BJ (cell line): ENCODE results near the gene GNG5. TPM values are rescaled to one million over a fixed set of nuclear protein-coding genes. Genes with fewer than 3 reads are reported as not detected.

Source experiments
- CTCF ChIA-PET: fragments of 350-600 bp; formaldehyde crosslinking; extraction: SDS; loops from one replicate; lab custom pipeline; 2021; ENCODE audit warnings: antibody characterized with exemption, inconsistent platforms; lab: Yijun Ruan, JAX
- POLR2A ChIA-PET: fragments of 300-600 bp; sonication (Branson Sonifier 250); formaldehyde crosslinking; extraction: SDS; loops from one replicate; lab custom pipeline; 2021; ENCODE audit warnings: antibody characterized with exemption; lab: Charles Lee
- DNase-seq: peaks from one replicate; pipeline ENCODE4 v3.0.0-alpha.2; 2011; ENCODE audit warnings: low read depth
- H3K27me3 ChIP-seq: 2 replicates; pipeline ENCODE4 v1.6.0; 2011; ENCODE audit warnings: low read length; ENCODE audit not compliant: control insufficient read depth, insufficient read depth
- H3K36me3 ChIP-seq: 2 replicates; pipeline ENCODE4 v1.5.1; 2011; ENCODE audit warnings: low read length; ENCODE audit not compliant: control insufficient read depth, insufficient read depth
- H3K4me3 ChIP-seq: 2 replicates; pipeline ENCODE4 v1.5.1; 2011; ENCODE audit warnings: low read depth, mild to moderate bottlenecking, control low read depth, low read length
- polyA plus RNA-seq: library from polyadenylated mRNA; depleted of rRNA; stranded (reverse); fragments of >200 nt; gene quantifications from 2 replicates; pipeline ENCODE4 v1.2.3, GENCODE V29; 2011
- TF ChIP-seq, protein P1 (sequence below): IDR thresholded peaks from 2 replicates; pipeline ENCODE4 v1.5.1; 2011; ENCODE audit warnings: low read depth, mild to moderate bottlenecking, control low read depth, inconsistent platforms, low read length, moderate library complexity; ENCODE audit not compliant: insufficient read depth

GNG5 gene
- polyA plus RNA-seq, 1 experiment: 60.4 TPM

DNA sequence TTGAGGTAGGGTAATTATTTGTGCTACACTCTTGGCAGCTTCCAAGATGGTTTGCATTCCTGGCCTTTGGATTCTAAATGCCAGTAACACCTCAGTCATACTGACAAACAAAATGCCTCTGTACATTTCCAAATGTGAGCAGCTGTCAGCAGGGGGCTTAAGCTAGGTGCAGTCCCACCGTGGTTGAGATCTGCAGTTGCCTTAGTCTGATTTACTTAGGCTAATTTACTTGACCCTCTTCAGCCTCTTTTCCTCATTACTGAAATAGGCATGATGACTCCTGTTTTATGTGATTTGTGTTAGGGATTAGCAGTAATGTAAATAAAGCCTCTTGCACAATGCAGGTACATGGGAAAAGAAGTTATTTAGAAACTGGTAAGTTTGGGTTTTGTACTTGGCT, 13.7 kb downstream of the GNG5 start:
- ChIA-PET CTCF (no interaction called here), POLR2A (no interaction called here)
- H3K27me3 ChIP-seq: no peaks in the 10 kb centered on the region
- DNase-seq: no peak
- H3K36me3 ChIP-seq: peaks cover 11% of the 10 kb centered on the region
- H3K4me3 ChIP-seq: no peak overlapping the region
- TF ChIP-seq, protein P1, sequence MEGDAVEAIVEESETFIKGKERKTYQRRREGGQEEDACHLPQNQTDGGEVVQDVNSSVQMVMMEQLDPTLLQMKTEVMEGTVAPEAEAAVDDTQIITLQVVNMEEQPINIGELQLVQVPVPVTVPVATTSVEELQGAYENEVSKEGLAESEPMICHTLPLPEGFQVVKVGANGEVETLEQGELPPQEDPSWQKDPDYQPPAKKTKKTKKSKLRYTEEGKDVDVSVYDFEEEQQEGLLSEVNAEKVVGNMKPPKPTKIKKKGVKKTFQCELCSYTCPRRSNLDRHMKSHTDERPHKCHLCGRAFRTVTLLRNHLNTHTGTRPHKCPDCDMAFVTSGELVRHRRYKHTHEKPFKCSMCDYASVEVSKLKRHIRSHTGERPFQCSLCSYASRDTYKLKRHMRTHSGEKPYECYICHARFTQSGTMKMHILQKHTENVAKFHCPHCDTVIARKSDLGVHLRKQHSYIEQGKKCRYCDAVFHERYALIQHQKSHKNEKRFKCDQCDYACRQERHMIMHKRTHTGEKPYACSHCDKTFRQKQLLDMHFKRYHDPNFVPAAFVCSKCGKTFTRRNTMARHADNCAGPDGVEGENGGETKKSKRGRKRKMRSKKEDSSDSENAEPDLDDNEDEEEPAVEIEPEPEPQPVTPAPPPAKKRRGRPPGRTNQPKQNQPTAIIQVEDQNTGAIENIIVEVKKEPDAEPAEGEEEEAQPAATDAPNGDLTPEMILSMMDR: no peak

DNA sequence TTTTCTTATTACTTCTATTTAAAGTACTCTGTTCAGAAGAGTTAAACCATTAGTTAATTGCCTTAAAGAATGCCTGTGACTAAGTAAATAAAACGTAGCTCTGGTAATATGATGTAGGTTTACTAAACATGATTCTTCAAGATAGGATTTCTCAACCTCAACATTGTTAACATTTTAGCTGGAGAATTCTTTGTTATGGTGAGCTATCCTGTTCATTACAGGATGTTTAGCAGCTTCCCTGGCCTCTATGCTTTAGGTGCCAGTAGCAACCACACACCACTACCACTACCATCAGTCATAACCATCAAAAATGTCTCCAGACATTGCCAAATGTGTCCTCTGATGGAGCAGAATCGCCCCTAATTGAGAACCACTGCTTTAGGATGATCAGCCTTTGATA, 16.6 kb downstream of the GNG5 start:
- Histone ChIP-seq H3K36me3 (peaks cover 8% of the 10 kb centered on the region), H3K27me3 (no peaks in the 10 kb centered on the region), H3K4me3 (no peak overlapping the region)
- ChIA-PET CTCF (no interaction called here), POLR2A (no interaction called here)
- DNase-seq: no peak
- TF ChIP-seq, protein P1: no peak

DNA sequence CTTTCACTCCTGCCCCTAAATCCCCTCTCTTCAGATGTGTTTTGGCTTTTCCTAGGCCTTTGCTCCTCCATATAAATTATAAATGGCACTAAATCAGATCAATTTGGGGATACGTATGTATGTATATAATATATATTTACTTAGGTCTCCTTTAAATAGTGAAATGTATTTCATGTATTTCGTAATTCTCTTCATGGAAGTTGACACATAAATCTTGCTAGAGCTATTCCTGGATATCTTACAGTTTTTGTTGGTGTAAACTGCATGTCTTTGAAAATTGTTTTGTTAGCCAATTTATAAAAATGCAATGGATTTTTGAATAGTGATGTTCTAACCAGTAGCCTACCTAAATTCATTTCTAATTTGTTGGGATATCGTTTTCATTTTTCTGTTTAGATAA, 18.3 kb downstream of the GNG5 start:
- no peak for DNase-seq
- Histone ChIP-seq H3K27me3 (no peaks in the 10 kb centered on the region), H3K4me3 (no peak overlapping the region), H3K36me3 (peaks cover 8% of the 10 kb centered on the region)
- ChIA-PET POLR2A (no interaction called here), CTCF (no interaction called here)
- TF ChIP-seq, protein P1: no peak

DNA sequence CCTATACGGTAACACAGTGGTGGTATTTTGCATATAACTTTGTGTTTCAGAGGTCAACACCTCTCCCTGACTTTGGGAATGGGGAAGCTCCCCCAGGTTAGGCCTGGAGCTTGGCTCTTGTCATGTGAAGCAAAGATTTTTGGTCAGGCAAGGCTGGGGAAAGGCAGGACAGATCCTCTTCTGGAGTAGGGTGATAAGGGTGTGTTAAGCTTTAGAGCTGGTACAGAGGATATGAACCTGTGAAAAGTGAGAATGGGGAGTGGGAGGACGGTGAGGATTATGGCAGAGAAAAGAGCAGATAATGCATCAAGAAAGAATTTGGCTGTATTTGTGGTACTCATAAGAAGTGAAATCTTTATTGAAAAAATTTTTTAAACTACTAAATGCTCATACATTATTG, 25.1 kb downstream of the GNG5 start:
- ChIA-PET CTCF (interaction anchor here (1.3 to 3.8 kb wide), 2 partner anchors 123 to 272 kb away, joined by 3 to 14 read pairs; no protein-coding TSS in a partner anchor), POLR2A (no interaction called here)
- DNase-seq: no peak
- TF ChIP-seq, protein P1: no peak
- Histone ChIP-seq H3K4me3 (no peak overlapping the region), H3K36me3 (no peaks in the 10 kb centered on the region), H3K27me3 (no peaks in the 10 kb centered on the region)

DNA sequence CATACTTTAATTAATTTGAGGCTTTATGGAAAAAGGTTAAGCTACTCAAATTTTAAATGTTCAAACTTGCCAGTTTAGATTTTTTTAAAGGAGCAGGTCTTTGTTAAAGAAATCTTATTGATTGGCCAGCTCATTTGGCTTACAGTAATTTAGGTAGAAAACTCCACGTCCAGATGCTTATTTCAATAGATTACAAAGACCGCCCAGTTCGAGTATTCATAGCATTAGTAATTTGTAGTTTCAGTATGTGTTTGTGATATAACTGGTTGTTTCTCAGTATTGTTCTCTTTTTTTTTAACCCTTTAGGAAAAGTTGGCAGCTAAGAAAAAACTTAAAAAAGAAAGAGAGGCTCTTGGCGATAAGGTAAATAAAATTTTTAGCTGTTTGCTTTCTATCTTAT, 25.7 kb downstream of the GNG5 start:
- POLR2A ChIA-PET: no interaction called here

More for the DNA sequence above, 25.7 kb downstream of the GNG5 start:
- Histone ChIP-seq H3K36me3 (no peaks in the 10 kb centered on the region), H3K27me3 (no peaks in the 10 kb centered on the region), H3K4me3 (no peak overlapping the region)
- CTCF ChIA-PET: interaction anchor here (0.9 to 3.8 kb wide), 6 partner anchors 38 to 273 kb away, joined by 3 to 14 read pairs (median 4); no protein-coding TSS in a partner anchor
- no peak for DNase-seq
- TF ChIP-seq, protein P1: no peak
